ENCODE results near the gene SMIM29.
"Not testable (repeated sequence)": the region's sequence is repeated elsewhere in the genome, so short reads cannot be mapped to it uniquely, and the experiment has no call there.

SMIM29 gene

GRCh38 chr6:34275128-34275804, 26.5 kb upstream of the SMIM29 start:
- peaks cover 20 to 29% of the 10 kb centered on the region in 2 donors for H3K36me3 Mint-ChIP-seq
- H3K9me3 Mint-ChIP-seq = no peaks in the 10 kb centered on the region
- H3K4me1 Mint-ChIP-seq = peaks cover 39 to 57% of the 10 kb centered on the region in 2 donors
- H3K27me3 Mint-ChIP-seq = no peaks in the 10 kb centered on the region
- H3K4me3 Mint-ChIP-seq = peak overlapping the region in 1 of 2 donors; percentile 37
- H3K27ac Mint-ChIP-seq = peak overlapping the region; percentile 89
- ATAC-seq (replicated peaks) (peak; percentile 61 to 71), DNase-seq (no peak)

- no peak for DNase-seq
- Mint-ChIP-seq H3K4me3 (peak overlapping the region; percentile 0 to 81), H3K9me3 (no peaks in the 10 kb centered on the region), H3K27me3 (no peaks in the 10 kb centered on the region), H3K27ac (peak overlapping the region; percentile 7), H3K4me1 (peaks cover 34 to 54% of the 10 kb centered on the region in 2 donors), H3K36me3 (peaks cover 9 to 18% of the 10 kb centered on the region in 2 donors)
- peak; percentile 2 for ATAC-seq (replicated peaks)
Observed at GRCh38 chr6:34274129-34274528, 25.3 kb upstream of the SMIM29 start.

- Mint-ChIP-seq H3K27ac (peak overlapping the region; percentile 90), H3K4me3 (peak overlapping the region; percentile 65 to 81), H3K9me3 (no peaks in the 10 kb centered on the region), H3K36me3 (peaks cover 5 to 11% of the 10 kb centered on the region in 2 donors), H3K4me1 (peaks cover 32 to 53% of the 10 kb centered on the region in 2 donors), H3K27me3 (no peaks in the 10 kb centered on the region)
- DNase-seq = peak; percentile 61
- ATAC-seq (replicated peaks) = peak; percentile 68 to 73
Observed at GRCh38 chr6:34273242-34273805, 24.5 kb upstream of the SMIM29 start.

- ATAC-seq (replicated peaks) (peak; percentile 45 to 62), DNase-seq (peak; percentile 21)
- H3K9me3 Mint-ChIP-seq = no peaks in the 10 kb centered on the region
- H3K27ac Mint-ChIP-seq = no peak overlapping the region
- H3K27me3 Mint-ChIP-seq = no peaks in the 10 kb centered on the region
- peak overlapping the region; percentile 69 to 73 for H3K4me3 Mint-ChIP-seq
- H3K36me3 Mint-ChIP-seq = peaks cover 3 to 9% of the 10 kb centered on the region in 2 donors
- peaks cover 32 to 53% of the 10 kb centered on the region in 2 donors for H3K4me1 Mint-ChIP-seq
Observed at GRCh38 chr6:34272013-34272926, 23.5 kb upstream of the SMIM29 start.

- not testable (repeated sequence) for DNase-seq; H3K27me3 Mint-ChIP-seq; H3K4me3 Mint-ChIP-seq; ATAC-seq (replicated peaks); H3K9me3 Mint-ChIP-seq
- peaks cover 23 to 36% of the 10 kb centered on the region in 2 donors for H3K4me1 Mint-ChIP-seq
- H3K27ac Mint-ChIP-seq = peak overlapping the region; percentile 44
- peaks cover 4 to 16% of the 10 kb centered on the region in 2 donors for H3K36me3 Mint-ChIP-seq
Observed at GRCh38 chr6:34269658-34270341, 21.0 kb upstream of the SMIM29 start.

GRCh38 chr6:34269132-34269531, 20.3 kb upstream of the SMIM29 start:
- H3K9me3 Mint-ChIP-seq; ATAC-seq (replicated peaks); DNase-seq; H3K27ac Mint-ChIP-seq; H3K4me3 Mint-ChIP-seq; H3K27me3 Mint-ChIP-seq: not testable (repeated sequence)
- Mint-ChIP-seq H3K4me1 (peaks cover 18 to 29% of the 10 kb centered on the region in 2 donors), H3K36me3 (peaks cover 4 to 14% of the 10 kb centered on the region in 2 donors)

- Mint-ChIP-seq H3K4me1 (peaks cover 10 to 16% of the 10 kb centered on the region in 2 donors), H3K27ac (no peak overlapping the region), H3K36me3 (peaks cover 7 to 17% of the 10 kb centered on the region in 2 donors), H3K9me3 (peaks cover 0 to 5% of the 10 kb centered on the region in 2 donors), H3K27me3 (no peaks in the 10 kb centered on the region), H3K4me3 (no peak overlapping the region)
- no peak for ATAC-seq (replicated peaks)
- DNase-seq = no peak
Observed at GRCh38 chr6:34267746-34268145, 18.9 kb upstream of the SMIM29 start.

- DNase-seq; H3K9me3 Mint-ChIP-seq; H3K4me1 Mint-ChIP-seq; H3K4me3 Mint-ChIP-seq; ATAC-seq (replicated peaks); H3K27ac Mint-ChIP-seq; H3K27me3 Mint-ChIP-seq: not testable (repeated sequence)
- peaks cover 11 to 21% of the 10 kb centered on the region in 2 donors for H3K36me3 Mint-ChIP-seq
Observed at GRCh38 chr6:34263484-34263883, 14.7 kb upstream of the SMIM29 start.

- H3K4me1 Mint-ChIP-seq = no peaks in the 10 kb centered on the region
- peaks cover 11 to 21% of the 10 kb centered on the region in 2 donors for H3K36me3 Mint-ChIP-seq
- H3K27ac Mint-ChIP-seq = no peak overlapping the region
- no peaks in the 10 kb centered on the region for H3K27me3 Mint-ChIP-seq
- DNase-seq = no peak
- ATAC-seq (replicated peaks) = no peak
- H3K4me3 Mint-ChIP-seq = no peak overlapping the region
- peaks cover 6 to 9% of the 10 kb centered on the region in 2 donors for H3K9me3 Mint-ChIP-seq
Observed at GRCh38 chr6:34260576-34261267, 11.9 kb upstream of the SMIM29 start.

GRCh38 chr6:34259529-34260069, 10.8 kb upstream of the SMIM29 start:
- H3K4me3 Mint-ChIP-seq = no peak overlapping the region
- ATAC-seq (replicated peaks) = no peak
- no peak for DNase-seq
- no peaks in the 10 kb centered on the region for H3K4me1 Mint-ChIP-seq
- H3K27ac Mint-ChIP-seq = no peak overlapping the region
- H3K27me3 Mint-ChIP-seq = no peaks in the 10 kb centered on the region
- H3K36me3 Mint-ChIP-seq = peaks cover 9 to 14% of the 10 kb centered on the region in 2 donors
- H3K9me3 Mint-ChIP-seq = peaks cover 6% of the 10 kb centered on the region in 2 donors

GRCh38 chr6:34252395-34252794, 3.6 kb upstream of the SMIM29 start:
- not testable (repeated sequence) for ATAC-seq (replicated peaks); H3K27me3 Mint-ChIP-seq; DNase-seq; H3K36me3 Mint-ChIP-seq; H3K9me3 Mint-ChIP-seq
- H3K4me1 Mint-ChIP-seq = peaks cover 20 to 39% of the 10 kb centered on the region in 2 donors
- peak overlapping the region in 1 of 2 donors; percentile 25 for H3K4me3 Mint-ChIP-seq
- peak overlapping the region; percentile 77 for H3K27ac Mint-ChIP-seq

- Mint-ChIP-seq H3K36me3 (peaks cover 11 to 20% of the 10 kb centered on the region in 2 donors), H3K4me1 (peaks cover 42 to 65% of the 10 kb centered on the region in 2 donors), H3K27me3 (no peaks in the 10 kb centered on the region), H3K27ac (peak overlapping the region; percentile 95), H3K4me3 (peak overlapping the region; percentile 90 to 97), H3K9me3 (no peaks in the 10 kb centered on the region)
- DNase-seq = no peak
- peak; percentile 54 to 61 for ATAC-seq (replicated peaks)
Observed at GRCh38 chr6:34249469-34250261, 859 bp upstream of the SMIM29 start.

All from stimulated activated naive B cell treated with anti-CD40 and anti-IgM and Interleukin-4, amounts not matched to agents 10 μg/mL and 1 μg/mL and 100 μg/mL, for 72 hours (primary cell).